Brain pericyte (primary cell): Measurements from ENCODE around the gene LCE3A.
"Not testable (repeated sequence)": the region's sequence is repeated elsewhere in the genome, so short reads cannot be mapped to it uniquely, and the experiment has no call there.

Source experiments
- DNase-seq: peaks from one replicate; pipeline ENCODE4 v3.0.0-alpha.2; 2012; ENCODE audit warnings: low read depth, low spot score

The LCE3A gene

GRCh38 chr1:152622803-152623202, at the start of gene LCE3A:
LCE3A (minus strand) TSS chr1:152623103; CDS start chr1:152623103, 0 bp downstream.
- DNase-seq: no peak

GRCh38 chr1:152667648-152668047, 44.7 kb upstream of the LCE3A start:
- no peak for DNase-seq

GRCh38 chr1:152666171-152666570, 43.3 kb upstream of the LCE3A start:
- DNase-seq: not testable (repeated sequence)

- DNase-seq: no peak
Measured at GRCh38 chr1:152663098-152663497, 40.2 kb upstream of the LCE3A start, which contains the start of gene LCE2D. LCE2D (plus strand) TSS chr1:152663380; CDS start chr1:152664106, 726 bp downstream.

- DNase-seq: no peak
Measured at GRCh38 chr1:152658649-152659048, 35.7 kb upstream of the LCE3A start.

- no peak for DNase-seq
Measured at GRCh38 chr1:152657677-152658076, 34.8 kb upstream of the LCE3A start.

GRCh38 chr1:152656459-152656858, 33.6 kb upstream of the LCE3A start:
- no peak for DNase-seq

- no peak for DNase-seq
Measured at GRCh38 chr1:152654110-152654509, 31.2 kb upstream of the LCE3A start.

- DNase-seq: no peak
Measured at GRCh38 chr1:152646656-152647055, 23.8 kb upstream of the LCE3A start.

GRCh38 chr1:152645146-152645545, 22.2 kb upstream of the LCE3A start:
- DNase-seq: no peak

- no peak for DNase-seq
Measured at GRCh38 chr1:152643945-152644344, 21.0 kb upstream of the LCE3A start.

- DNase-seq: no peak
Measured at GRCh38 chr1:152640351-152640750, 17.4 kb upstream of the LCE3A start.

- DNase-seq: no peak
Measured at GRCh38 chr1:152630596-152630995, 7.7 kb upstream of the LCE3A start.

GRCh38 chr1:152626744-152627143, 3.8 kb upstream of the LCE3A start:
- DNase-seq: no peak

- no peak for DNase-seq
Measured at GRCh38 chr1:152623203-152623844, 421 bp upstream of the LCE3A start.

GRCh38 chr1:152621993-152622392, 910 bp downstream of the LCE3A start:
- DNase-seq: no peak

GRCh38 chr1:152613511-152613910, 9.4 kb downstream of the LCE3A start, which contains the start of gene LCE3B:
LCE3B (plus strand) TSS chr1:152613811; CDS start chr1:152613811, 0 bp downstream.
- DNase-seq: no peak

GRCh38 chr1:152599934-152600333, 23.0 kb downstream of the LCE3A start, which contains the start of gene LCE3C:
LCE3C (plus strand) TSS chr1:152600234; CDS start chr1:152600732, 498 bp downstream.
- DNase-seq: no peak

GRCh38 chr1:152596986-152597385, 25.9 kb downstream of the LCE3A start:
- no peak for DNase-seq

GRCh38 chr1:152585586-152585985, 37.3 kb downstream of the LCE3A start:
- no peak for DNase-seq

GRCh38 chr1:152582647-152583046, 40.3 kb downstream of the LCE3A start:
- no peak for DNase-seq

GRCh38 chr1:152580433-152580832, 42.5 kb downstream of the LCE3A start, which contains the start of gene LCE3D:
LCE3D (minus strand) TSS chr1:152580516; CDS start chr1:152579936, 580 bp downstream.
- DNase-seq: no peak

- not testable (repeated sequence) for DNase-seq
Measured at GRCh38 chr1:152579526-152579925, 43.4 kb downstream of the LCE3A start.
